Esophagus mucosa (tissue), 1 donor: Measurements from ENCODE around the gene CCDC149. TPM values are rescaled to one million over a fixed set of nuclear protein-coding genes. Genes with fewer than 3 reads are reported as not detected.
"Not testable (repeated sequence)": the region's sequence is repeated elsewhere in the genome, so short reads cannot be mapped to it uniquely, and the experiment has no call there.

ENCODE experiments used
- ATAC-seq: fragments of 200-7000 bp; cut with Tn5 transposase; one replicate; pipeline ENCODE4 v1.9.1; 2020
- total RNA-seq: library from RNA; stranded (reverse); gene quantifications from one replicate; pipeline ENCODE4 v1.2.4, GENCODE V29; 2023
- donor health status: DM: yes; HTN: yes; CAD: no.

Gene CCDC149
- total RNA-seq, 1 donor from 2014 or later = 2.7 TPM

DNA sequence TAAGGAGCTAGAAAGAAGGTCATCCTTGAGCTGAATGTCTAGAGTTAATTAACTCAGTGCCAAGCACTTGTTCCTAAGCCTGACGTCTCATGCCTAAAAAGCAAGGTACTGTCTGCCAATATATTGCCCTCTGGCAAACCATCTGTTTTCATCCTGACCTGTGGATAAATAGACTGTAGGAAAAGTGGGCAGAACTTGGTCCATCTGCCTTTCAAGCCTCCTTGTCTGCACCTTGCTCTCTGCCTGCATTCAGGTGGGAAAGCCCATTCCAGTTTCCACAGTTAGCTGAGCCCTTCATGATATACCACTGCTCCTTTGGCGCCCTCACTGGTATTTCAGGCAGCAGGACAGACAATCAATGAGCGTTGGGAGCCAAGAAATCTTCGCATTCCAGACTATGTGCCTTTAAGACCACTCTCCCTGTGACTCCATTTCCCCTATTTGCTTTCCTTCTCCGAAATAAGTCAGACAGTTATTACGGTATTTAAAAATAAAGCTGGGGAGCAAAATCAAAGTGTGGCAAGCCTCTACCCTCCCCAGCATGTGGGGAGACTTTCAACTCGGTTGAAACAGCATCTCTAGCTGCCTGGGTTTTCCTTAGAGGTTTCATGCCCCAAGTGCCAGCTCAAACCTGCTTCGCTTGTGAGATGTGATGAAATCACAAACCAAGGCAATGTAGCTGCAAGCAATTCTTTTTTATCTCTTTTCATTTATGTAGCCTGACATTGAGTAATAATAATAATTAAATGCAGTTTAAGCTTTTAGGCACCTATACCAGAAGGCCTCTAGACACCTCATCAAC lies 2.5 kb upstream of the CCDC149 start:
- ATAC-seq = no peak

DNA sequence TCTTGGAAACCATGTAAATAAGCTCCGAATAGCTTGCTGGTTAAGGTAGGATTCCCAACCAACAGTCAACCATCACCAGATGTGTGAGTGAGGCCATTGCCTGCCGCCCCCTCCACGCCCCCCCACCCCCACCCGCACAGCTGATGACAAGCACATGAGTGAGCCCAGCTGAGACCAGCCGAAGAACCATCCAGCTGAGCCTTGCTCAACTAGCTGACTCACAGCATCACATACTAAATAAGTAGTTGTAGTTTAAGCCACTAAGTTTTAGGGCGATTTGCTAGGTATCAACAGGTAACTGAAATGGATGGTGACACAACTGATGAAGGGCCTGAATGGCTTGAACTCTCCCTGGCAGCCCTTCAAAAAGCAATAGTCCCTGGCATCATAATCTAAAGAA lies 1.6 kb upstream of the CCDC149 start:
- ATAC-seq = no peak

DNA sequence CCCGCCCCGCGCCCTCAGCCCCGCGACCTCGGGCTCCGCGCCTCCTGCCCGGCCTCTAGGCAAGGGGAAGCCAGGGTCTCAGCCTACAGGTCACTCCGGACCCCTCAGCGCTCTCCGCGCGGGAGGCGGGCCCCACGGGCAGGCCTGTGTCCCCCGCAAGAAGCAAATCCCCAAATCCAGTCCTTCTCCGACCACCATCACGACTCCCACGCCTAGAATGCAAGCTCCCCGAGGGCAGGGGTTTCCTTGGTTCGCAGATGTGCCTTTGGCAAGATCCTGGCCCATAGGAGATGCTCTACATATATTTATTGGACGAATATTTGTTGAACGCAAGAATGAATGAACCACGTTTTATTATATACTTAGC lies 260 bp upstream of the CCDC149 start:
- ATAC-seq = no peak

DNA sequence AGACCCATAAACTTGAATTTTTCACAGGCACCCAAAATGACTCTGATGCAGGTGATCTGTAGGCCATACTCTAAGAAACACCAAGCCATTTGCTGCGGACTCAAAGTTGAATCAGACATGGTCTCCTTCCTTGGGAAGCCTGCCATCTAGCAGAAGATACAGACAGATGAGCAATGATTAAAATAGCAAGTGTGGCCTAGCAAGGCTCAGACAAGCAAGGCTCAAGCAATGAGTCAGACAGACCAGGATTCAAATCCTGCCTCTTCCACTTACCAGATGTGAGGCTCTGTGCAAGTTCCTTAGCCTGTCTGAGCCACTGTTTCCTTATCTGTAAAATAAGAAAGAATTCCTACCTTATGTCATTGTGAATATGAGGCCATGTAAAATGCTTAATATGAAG lies 2.3 kb downstream of the CCDC149 start:
- ATAC-seq = no peak

DNA sequence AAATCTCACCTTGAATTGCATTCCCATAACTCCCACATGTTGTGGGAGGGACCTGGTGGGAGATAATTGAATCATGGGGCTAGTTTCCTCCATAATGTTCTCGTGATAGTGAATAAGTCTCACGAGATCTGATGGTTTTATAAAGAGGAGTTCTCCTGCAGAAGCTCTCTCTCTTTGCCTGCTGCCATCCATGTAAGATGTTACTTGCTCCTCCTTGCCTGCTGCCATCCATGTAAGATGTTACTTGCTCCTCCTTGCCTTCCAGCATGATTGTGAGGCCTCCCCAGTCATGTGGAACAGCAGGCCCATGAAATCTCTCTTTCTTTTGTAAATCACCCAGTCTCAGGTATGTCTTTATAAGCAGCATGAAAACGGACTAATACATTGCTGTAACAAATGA lies 3.2 kb downstream of the CCDC149 start:
- not testable (repeated sequence) for ATAC-seq

DNA sequence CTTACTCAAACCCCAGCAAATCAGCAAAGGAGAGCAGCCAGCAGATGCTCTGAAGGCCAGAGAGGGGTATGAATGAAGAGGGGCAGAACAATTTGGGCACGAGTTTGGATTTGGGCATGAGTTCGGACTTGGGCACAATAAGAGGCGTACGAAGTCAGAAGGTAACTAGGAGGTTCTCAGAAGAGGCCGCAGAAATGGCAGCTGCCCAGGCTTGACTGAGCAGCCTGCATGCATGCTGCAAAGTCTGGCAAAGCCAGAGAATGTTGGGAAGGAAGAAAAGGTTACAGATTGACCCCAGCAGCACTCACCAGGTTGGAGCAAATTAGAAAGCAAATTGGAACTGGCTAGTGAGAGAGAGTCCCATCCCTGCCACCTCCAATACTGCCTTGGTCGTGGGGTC lies 15.2 kb downstream of the CCDC149 start:
- ATAC-seq = no peak

DNA sequence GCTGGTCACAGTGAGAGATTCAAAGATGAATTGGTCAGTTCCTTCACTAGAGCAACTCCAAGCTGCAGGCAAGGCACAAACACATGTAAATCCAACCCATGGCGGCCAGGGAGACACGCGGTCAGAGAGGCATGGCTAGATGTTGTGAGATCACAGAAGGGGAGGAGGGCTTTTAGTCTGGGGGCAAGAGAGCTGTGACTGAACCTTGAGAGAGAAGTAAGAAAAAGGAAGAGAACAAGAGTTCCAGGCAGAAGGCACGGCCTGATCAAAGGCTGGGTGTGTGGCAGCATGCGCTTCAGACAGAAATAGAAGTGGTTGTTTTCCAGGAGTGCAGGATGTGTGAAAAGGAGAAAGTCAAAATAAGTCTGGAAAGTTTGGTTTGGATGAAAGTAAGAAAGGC lies 15.9 kb downstream of the CCDC149 start:
- ATAC-seq = no peak

DNA sequence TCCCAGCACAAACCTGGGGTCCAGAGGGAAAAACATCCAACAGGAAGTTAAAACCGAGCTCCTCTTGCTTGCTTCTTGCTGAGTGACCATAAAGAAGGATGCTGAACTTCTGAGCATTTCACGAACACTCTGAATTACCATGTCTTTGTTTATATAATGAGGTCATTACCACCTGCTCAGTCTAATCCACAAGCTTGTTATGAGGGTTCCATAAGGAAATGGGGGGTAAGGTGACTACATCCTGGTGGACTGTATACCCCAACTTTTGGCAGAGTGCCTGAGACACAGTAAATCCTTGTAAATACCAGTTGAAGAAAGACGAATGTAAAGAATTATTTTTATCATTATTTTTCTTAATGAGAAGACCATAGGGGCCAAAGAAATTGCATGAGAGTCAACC lies 16.8 kb downstream of the CCDC149 start:
- no peak for ATAC-seq

DNA sequence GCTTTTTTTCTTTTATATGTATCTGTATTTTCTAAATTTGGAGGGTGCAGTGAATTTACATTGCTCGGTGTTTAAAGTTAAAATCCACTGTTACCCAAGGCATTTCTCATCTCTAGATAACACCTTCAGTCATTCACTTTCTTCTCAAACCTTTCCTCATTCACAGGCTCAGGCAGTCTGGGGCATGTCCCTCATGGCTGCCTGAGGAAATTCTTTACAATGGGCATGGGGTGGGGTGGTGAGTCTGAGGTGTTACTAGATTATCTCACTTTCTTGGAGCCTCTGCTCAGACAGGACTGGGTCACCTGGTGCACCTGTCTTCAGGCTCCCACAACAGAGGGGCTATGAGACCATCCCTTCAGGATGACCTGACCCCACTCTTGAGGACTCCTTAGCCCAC lies 17.4 kb downstream of the CCDC149 start:
- peak; percentile 59 for ATAC-seq

DNA sequence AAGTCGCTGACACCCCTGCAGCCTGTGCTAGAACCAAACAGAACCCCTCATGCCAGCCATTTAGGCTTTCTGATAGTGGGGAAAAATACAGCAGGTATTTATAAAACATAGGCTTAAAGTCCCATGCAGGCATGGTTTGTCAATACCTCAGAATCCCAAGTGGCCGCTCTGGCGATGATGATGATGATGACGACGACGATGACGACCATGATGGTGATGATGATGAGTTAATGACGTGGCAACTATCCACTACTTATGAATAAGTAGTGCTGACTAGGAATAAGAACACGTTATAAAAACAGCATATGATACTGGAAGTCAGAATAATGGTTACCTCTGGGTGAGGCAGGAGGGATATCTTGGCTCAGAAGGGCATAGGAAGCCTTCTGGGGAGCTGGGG lies 18.0 kb downstream of the CCDC149 start:
- no peak for ATAC-seq

DNA sequence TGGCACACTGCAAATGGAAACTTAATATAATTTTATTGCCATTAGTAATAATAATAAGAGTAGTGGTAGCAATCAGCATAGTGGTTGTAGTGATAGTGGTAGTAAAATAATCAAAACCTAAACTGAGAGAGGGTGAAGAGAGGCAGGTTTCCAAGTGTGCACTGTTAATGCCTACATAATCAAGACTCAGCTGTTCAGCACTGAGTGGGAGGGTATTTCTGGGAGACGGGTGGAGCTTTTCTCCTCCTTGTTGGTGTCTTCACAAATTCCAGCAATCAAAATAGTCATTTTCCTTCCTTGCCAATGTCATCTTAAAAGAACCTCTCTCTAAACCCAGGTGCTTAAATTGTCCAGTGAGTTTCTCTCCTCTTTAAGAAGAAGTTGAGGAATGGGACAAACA lies 18.6 kb downstream of the CCDC149 start:
- ATAC-seq = no peak

DNA sequence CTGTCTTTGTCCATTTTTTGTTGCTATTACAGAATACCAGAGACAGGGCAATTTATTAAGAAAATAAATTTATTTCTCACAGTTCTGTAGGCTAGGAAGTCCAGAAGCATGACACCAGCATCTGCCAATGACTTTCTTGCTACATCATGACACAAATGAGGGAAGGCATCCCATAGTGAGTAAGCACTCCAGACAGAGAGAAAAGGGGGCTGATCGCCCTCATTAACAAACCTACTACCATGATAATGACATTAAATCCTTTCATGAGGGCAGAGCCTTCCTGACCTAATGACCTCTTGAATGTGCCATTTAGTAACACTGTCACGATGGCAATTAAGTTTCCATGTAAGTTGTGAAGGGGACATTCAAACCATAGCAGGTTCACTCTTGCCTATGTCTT lies 20.1 kb downstream of the CCDC149 start:
- ATAC-seq = no peak

DNA sequence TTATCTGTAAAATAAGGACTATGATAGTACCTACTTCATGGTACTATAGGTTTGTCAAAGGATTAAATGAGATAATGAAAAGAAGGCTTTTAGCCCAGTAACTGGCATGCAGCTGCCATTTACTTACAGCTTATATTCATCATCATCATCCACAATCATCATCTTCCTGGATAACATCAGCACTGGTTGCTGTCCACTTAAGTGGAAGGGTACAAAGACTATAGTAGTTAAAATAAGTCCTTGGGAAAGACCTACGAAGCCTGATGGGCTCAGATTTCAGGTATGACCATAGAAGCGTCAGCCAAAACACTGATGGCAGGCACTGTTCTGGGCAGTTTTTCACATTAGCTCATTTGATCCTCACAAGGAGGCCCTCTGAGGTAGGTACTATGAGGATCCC lies 20.6 kb downstream of the CCDC149 start:
- ATAC-seq = no peak

DNA sequence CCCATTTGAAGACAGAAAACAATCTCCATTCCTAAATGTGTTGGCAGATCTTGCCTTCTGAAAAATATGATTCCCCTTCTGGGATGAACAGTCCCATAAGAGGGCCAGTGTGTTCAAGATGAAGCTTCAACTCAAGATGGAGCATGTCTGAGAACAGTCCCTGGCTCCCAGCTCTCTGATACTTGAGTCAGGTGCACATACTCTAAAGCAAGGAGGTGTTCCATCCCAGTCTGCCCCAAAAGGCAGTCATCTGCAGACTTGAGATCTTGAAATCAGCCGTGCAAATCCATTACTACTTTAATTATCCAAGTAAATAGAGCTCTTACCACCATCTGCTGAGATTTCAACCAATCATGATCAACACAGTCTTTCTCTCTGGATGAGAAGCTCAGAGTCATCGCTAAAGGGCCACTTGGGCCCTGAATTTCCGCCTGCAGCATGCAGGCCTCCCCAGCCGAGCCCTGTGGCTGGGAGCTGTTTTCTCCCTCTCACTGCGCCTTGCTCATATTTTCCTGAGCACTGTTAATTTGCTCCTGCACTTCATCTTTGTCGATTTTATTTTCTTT lies 22.2 kb downstream of the CCDC149 start:
- ATAC-seq = no peak

DNA sequence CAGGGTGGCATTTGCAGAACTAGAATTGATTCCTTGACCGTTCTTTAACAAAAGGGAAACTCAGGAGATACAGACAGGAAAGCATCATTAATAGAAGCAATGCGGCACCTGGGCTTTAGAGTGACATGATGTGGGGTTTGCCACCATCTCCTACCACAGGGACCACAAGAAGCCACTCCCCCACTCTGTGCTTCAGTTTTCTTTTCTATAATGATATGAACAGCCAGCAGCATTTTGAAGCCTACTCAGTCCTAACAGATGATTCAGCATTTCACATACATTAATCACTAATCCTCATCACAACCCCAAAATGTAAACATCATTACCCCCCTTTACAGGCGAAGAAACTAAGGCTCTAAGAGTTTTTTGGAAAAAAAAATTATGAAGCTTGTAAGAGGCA lies 22.9 kb downstream of the CCDC149 start:
- ATAC-seq = no peak

DNA sequence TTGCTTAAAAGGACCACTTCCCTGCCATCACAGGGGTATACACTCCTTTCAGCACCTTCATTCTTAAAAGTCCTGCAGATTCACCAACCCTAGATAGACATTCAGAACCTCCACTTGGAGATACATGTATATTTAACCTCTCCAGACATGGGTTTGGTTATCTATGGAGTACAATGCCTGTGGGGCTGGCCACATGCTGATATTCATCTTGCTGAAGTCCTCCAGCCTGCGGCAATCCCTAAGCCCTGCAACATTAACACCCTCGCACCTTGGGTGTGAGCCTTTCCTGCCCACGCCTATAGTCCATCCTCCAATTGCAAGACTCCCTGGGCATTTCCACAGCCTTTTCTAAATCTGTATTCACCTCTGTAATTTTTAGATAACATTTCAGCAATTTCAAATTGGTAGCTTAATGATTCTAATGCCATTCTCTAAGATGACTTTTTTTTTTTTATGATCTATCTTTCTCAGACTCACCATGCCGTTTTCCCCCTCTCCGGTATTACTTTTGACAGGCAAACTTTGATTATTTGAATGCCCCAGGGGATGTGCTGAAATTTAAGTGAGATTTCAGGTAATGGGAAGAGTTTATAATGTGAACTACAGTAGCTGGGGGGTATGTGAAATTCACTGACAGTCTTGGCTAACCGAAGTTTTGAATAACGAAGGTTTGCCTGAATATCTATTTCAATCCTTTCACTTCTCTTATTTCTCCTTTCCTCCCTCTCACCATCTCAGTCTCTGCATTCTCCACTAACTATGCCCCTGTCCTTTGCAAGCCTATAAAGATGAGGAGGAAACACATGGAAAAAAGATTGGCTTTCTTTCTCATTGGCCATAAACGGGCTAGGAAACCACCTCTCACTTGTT lies 24.1 kb downstream of the CCDC149 start:
- no peak for ATAC-seq

DNA sequence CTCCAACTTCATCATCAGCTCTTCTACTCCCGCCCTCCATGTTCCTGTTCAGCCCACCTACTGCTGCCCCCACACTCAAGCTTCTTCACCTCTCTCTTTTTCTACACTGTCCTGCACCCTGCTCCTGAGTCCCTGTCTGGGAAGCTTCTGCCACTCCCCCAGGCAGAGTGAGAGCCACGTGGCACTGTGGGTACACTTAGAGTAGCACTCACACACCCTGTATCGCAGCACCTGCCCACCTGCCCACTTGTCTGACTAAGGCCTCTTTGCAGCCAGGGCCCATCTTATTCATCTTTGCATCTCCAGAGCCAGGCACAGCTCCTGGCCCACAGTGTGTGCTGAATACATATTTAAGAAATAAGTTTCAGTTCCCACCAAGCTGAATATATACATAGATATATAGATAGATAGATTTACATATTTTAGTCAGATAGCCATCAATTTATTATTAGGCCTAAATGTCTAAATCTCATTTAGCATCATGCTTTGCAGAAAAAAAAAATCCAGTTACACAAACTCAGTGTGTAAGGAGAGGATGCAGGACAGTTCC lies 24.9 kb downstream of the CCDC149 start:
- ATAC-seq = no peak

DNA sequence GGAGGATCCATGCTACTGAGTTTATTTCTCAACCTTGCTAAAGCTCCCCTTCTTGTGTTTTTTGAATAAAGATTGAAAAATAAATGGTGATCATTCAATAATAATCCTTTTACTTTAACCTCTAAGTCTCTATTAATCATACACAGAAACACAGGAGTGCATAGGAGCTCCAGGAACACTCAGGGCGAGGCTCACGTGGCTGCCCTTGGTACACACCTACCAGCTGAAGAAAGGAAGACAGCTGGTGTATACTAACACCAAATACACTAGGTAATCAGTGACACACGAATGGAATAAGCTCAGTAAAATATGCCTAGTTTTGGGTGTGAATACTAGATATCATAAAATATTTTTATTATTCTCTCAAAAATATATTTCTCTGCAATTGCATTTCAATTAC lies 26.2 kb downstream of the CCDC149 start:
- ATAC-seq = peak; percentile 81

DNA sequence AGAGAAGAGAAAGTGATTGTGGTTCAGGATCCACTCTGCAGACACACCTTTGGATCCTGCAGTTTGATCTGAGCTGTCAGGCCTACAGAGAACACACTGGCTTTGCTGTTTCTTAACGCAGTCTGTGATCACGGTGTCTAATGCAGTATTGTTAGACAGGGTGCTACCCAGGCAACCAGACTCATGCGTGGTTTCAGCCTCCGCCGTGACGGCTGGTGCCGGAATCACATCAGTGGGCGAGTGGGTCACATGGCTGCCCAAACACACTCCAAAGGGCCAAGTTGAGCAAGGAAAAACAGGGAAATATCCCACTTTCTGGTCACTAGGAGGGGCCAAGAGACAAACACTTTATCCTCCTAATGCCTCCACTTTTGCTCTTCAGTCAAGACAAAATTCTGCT lies 27.5 kb downstream of the CCDC149 start:
- no peak for ATAC-seq

DNA sequence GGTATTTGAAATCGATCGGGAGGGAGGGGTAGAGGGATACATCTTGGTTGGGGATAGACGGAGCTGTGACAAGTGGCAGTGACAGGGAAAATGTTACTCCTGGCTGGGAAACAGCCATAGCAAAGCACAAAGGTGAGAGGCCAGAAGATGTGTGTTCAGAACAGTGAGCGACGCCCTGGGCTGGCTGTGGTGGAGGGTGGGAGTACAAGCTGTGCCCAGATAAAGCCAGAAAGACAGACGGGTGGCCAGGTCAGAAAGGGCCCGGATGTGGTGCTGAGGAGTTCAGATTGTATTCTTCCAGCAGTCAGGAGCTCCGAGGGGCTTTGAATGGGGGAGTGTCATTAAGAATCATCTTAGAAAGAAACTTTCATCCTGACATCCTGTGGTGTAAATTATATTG lies 27.9 kb downstream of the CCDC149 start:
- ATAC-seq = no peak

DNA sequence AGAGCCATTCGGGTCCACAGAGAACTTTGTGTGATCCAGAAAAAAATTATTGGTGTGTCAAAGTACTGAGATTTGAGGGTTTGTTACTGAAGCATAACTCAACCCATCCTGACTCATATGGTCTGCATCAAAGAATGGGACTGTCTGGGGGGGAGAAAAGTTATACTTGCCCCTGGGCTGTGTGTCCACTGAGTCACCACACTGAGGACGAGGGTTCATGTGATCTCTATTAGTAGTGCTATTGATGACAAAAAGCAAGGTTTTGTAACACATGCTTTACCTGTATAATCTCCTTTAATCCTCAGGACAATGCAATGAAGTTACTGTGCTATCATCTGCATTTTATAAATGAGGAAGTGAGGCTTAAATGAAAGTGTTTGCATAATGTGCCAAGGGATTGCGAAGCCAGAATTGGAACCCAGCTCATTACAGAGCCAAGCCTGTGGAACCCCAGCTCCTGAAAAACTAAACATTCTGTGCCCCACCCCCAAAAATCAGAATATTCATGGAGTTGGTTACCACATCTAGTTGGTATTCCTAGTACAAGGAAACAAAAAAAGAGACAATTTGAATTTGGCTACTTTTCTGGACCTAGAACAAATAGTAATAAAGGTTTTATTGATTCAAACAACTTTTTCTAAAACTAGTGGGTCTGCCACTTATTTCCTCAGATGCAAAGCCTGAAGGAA lies 31.2 kb downstream of the CCDC149 start:
- peak; percentile 87 for ATAC-seq

DNA sequence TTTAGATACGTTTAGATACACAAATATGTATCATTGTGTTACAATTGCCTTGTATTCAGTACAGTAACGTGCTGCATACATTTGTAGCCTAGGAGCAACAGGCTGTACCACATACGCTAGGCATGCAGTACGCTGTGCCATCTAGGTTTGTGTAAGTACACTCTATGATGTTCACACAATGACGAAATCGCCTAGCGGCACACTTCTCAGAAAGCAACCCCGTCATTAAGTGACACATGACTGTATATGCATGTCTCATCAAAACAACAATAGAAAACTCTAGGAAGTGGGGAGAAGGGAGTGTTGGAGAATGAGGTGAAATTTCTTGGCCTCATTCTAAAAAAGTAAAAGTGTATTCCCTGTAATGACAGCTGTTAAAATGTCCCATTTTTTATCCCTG lies 32.7 kb downstream of the CCDC149 start:
- ATAC-seq = no peak

DNA sequence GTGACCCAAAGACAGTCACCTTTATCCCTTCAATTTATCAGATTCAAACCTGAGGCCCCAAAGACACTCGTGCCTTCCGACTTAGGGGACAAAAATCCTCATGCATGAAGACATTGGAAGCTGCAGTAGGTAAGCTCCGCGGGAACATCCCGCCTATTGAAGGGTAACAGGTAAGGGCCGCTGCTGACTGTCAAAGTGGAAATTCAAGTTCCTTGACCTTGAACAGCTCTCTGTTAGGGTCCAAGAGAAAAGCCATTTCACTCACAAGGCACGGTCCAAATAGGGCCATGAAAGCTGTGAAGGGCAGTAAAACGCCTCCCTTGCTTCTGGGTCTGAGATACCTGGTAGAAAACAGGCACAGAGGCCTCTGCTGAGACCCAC lies 34.2 kb downstream of the CCDC149 start:
- no peak for ATAC-seq
